IMR-90 (cell line): Measurements from ENCODE around the gene CCNK. TPM values are rescaled to one million over a fixed set of nuclear protein-coding genes. Genes with fewer than 3 reads are reported as not detected.

ENCODE experiments used
- ATAC-seq: fragments of 200-7000 bp; cut with Tn5 transposase; 2 replicates; pipeline ENCODE4 v1.9.1; 2020; ENCODE audit warnings: low read depth, mild to moderate bottlenecking, moderate library complexity
- BruUV-seq: library from RNA; stranded (reverse); fragments of 400-500 nt; replicated peaks from 2 replicates; lab custom pipeline; 2021; lab: Mats Ljungman, UMichigan
- CTCF ChIA-PET: fragments of 300-600 bp; formaldehyde crosslinking; extraction: SDS; loops from one replicate; lab custom pipeline; 2021; ENCODE audit warnings: antibody characterized with exemption; lab: Yijun Ruan, JAX
- POLR2A ChIA-PET: fragments of 300-600 bp; sonication (Branson Sonifier 250); formaldehyde crosslinking; loops from one replicate; lab custom pipeline; 2022; ENCODE audit warnings: antibody characterized with exemption; ENCODE audit not compliant: unreplicated experiment; lab: Charles Lee
- DNase-seq: peaks from one replicate; pipeline ENCODE4 v3.0.0; 2013
- H2AFZ ChIP-seq: replicated peaks from 2 replicates; pipeline ENCODE3; 2013; ENCODE audit warnings: low read length, mild to moderate bottlenecking; ENCODE audit not compliant: poor library complexity
- H2AK5ac ChIP-seq: 2 replicates; pipeline ENCODE4 v1.6.1; 2013; ENCODE audit warnings: low read depth, low read length, inconsistent platforms
- H2AK9ac ChIP-seq: replicated peaks from 2 replicates; pipeline ENCODE3; 2013; ENCODE audit warnings: mild to moderate bottlenecking, low read depth, low read length, moderate library complexity; ENCODE audit not compliant: poor library complexity
- H2BK120ac ChIP-seq: 2 replicates; pipeline ENCODE4 v1.6.1; 2013; ENCODE audit warnings: low read depth, low read length, inconsistent platforms
- H2BK15ac ChIP-seq: 3 replicates; pipeline ENCODE4 v1.6.1; 2013; ENCODE audit warnings: low read depth, low read length, inconsistent platforms
- H2BK20ac ChIP-seq: 2 replicates; pipeline ENCODE4 v1.6.1; 2013; ENCODE audit warnings: low read depth, mild to moderate bottlenecking, inconsistent platforms, low read length, moderate library complexity
- H2BK5ac ChIP-seq: 2 replicates; pipeline ENCODE4 v1.6.1; 2013; ENCODE audit warnings: mild to moderate bottlenecking, low read depth, low read length, inconsistent platforms; ENCODE audit not compliant: poor library complexity, severe bottlenecking
- H3K14ac ChIP-seq: replicated peaks from 2 replicates; pipeline ENCODE4 v1.6.1; 2013; ENCODE audit warnings: low read depth, low read length, inconsistent platforms
- H3K18ac ChIP-seq: 2 replicates; pipeline ENCODE4 v1.6.1; 2013; ENCODE audit warnings: low read depth, low read length, control low read depth
- H3K23ac ChIP-seq: 2 replicates; pipeline ENCODE4 v1.6.1; 2013; ENCODE audit warnings: low read depth, low read length, inconsistent platforms
- H3K27ac ChIP-seq: 2 replicates; pipeline ENCODE4 v1.5.1; 2013; ENCODE audit warnings: mild to moderate bottlenecking, control low read depth, low read length; ENCODE audit not compliant: insufficient read depth
- H3K27me3 ChIP-seq: 2 replicates; pipeline ENCODE4 v1.6.1; 2013; ENCODE audit warnings: low read length; ENCODE audit not compliant: control insufficient read depth, insufficient read depth
- H3K36me3 ChIP-seq: 2 replicates; pipeline ENCODE4 v1.6.1; 2013; ENCODE audit warnings: low read length, mixed read lengths; ENCODE audit not compliant: control insufficient read depth, insufficient read depth
- H3K4ac ChIP-seq: 2 replicates; pipeline ENCODE4 v1.6.1; 2013; ENCODE audit warnings: low read depth, low read length, inconsistent platforms
- H3K4me1 ChIP-seq: 2 replicates; pipeline ENCODE4 v1.6.1; 2013; ENCODE audit warnings: low read length, mixed read lengths; ENCODE audit not compliant: control insufficient read depth, insufficient read depth
- H3K4me2 ChIP-seq: 2 replicates; pipeline ENCODE4 v1.6.1; 2013; ENCODE audit warnings: low read depth, mild to moderate bottlenecking, control low read depth, low read length, moderate library complexity
- H3K4me3 ChIP-seq: 2 replicates; pipeline ENCODE4 v1.5.1; 2013; ENCODE audit warnings: low read depth, mild to moderate bottlenecking, control low read depth, low read length, moderate library complexity; ENCODE audit not compliant: insufficient read depth
- H3K56ac ChIP-seq: 2 replicates; pipeline ENCODE4 v1.6.1; 2013; ENCODE audit warnings: low read length, inconsistent platforms; ENCODE audit not compliant: insufficient read depth; ENCODE audit errors: extremely low read depth
- H3K79me1 ChIP-seq, 2 experiments: 2 replicates each; pipeline ENCODE4 v1.6.1; 2013; ENCODE audit warnings: low read length in 2 of 2, inconsistent platforms in 1 of 2, low read depth in 1 of 2
- H3K9ac ChIP-seq: 2 replicates; pipeline ENCODE4 v1.6.1; 2013; ENCODE audit warnings: low read depth, low read length, control low read depth
- H3K9me1 ChIP-seq: 2 replicates; pipeline ENCODE4 v1.6.1; 2013; ENCODE audit warnings: low read length, inconsistent platforms; ENCODE audit not compliant: insufficient read depth
- H3K9me3 ChIP-seq: 2 replicates; pipeline ENCODE4 v1.6.1; 2013; ENCODE audit warnings: low read length; ENCODE audit not compliant: control insufficient read depth, insufficient read depth
- H4K20me1 ChIP-seq: 2 replicates; pipeline ENCODE4 v1.6.1; 2013; ENCODE audit warnings: low read length, inconsistent platforms; ENCODE audit not compliant: insufficient read depth
- H4K5ac ChIP-seq: 2 replicates; pipeline ENCODE4 v1.6.1; 2013; ENCODE audit warnings: mild to moderate bottlenecking, low read depth, low read length, control low read depth
- H4K8ac ChIP-seq, 2 experiments: 2 replicates each; pipeline ENCODE4 v1.6.1; 2013; ENCODE audit warnings: low read depth in 2 of 2, low read length in 2 of 2, control low read depth in 1 of 2, inconsistent platforms in 1 of 2
- H4K91ac ChIP-seq: 2 replicates; pipeline ENCODE4 v1.6.1; 2013; ENCODE audit warnings: low read depth, low read length, inconsistent platforms; ENCODE audit not compliant: insufficient read depth
- CEBPB ChIP-seq: IDR thresholded peaks from 2 replicates; pipeline ENCODE4 v1.6.1; 2012; ENCODE audit warnings: low read depth, low read length, improper control_type of control experiment
- MAFK ChIP-seq: IDR thresholded peaks from 2 replicates; pipeline ENCODE4 v1.6.1; 2012; ENCODE audit warnings: low read depth, low read length, improper control_type of control experiment
- MAZ ChIP-seq: IDR thresholded peaks from 2 replicates; pipeline ENCODE4 v1.6.1; 2012; ENCODE audit warnings: low read depth, mild to moderate bottlenecking, low read length, improper control_type of control experiment, moderate library complexity, borderline replicate concordance
- SMC3 ChIP-seq: fragments of 150-350 bp; IDR thresholded peaks from 2 replicates; pipeline ENCODE4 v1.6.1; 2016; ENCODE audit warnings: low read depth, mild to moderate bottlenecking, antibody characterized with exemption, low read length, moderate library complexity
- WGBS, 2 experiments: methylation state at CpG; one replicate each; pipeline versions ENCODE4 v1.1.5 to v1.1.7; 2013; ENCODE audit warnings: missing lambda C conversion rate in 2 of 2; ENCODE audit not compliant: insufficient read length in 1 of 2; ENCODE audit errors: extremely low coverage in 2 of 2; 5-methylcytosine and 5-hydroxymethylcytosine counted together
- dilution Hi-C: fragments of 300-500 bp; cut with HindIII; formaldehyde crosslinking; loops from one replicate; pipeline ENCODE4 v1.14.3; 2018; ENCODE audit warnings: low sequenced_read_pairs; ENCODE audit not compliant: unreplicated experiment
- in situ Hi-C: fragments of 300-500 bp; cut with MboI; formaldehyde crosslinking; loops from 3 replicates; pipeline ENCODE4 v1.14.3; 2019; ENCODE audit warnings: low sequenced_read_pairs, inconsistent platforms, mixed read lengths
- intact Hi-C: fragments of 100-400 bp; cut with micrococcal nuclease; formaldehyde crosslinking; loops from 2 replicates; pipeline ENCODE4 v1.10.0; 2022
- polyA plus RNA-seq, 3 experiments: library from polyadenylated mRNA; depleted of rRNA; stranded (reverse); fragments of >200 nt; gene quantifications; 2 replicates each; pipeline ENCODE4 v1.2.3, GENCODE V29; 2012; ENCODE audit warnings: low replicate concordance in 1 of 3
- total RNA-seq: library from RNA; depleted of rRNA; stranded (reverse); fragments of >200 nt; gene quantifications from 2 replicates; pipeline ENCODE4 v1.2.3, GENCODE V29; 2012
- TF ChIP-seq, protein P1 (sequence below): fragments of 150-350 bp; IDR thresholded peaks from 2 replicates; pipeline ENCODE4 v1.6.1; 2016; ENCODE audit warnings: low read depth, mild to moderate bottlenecking, low read length, moderate library complexity, borderline replicate concordance

The CCNK gene
- total and polyA plus RNA-seq, 2 of the 4 experiments (the other 2 are of a cell fraction), result 18.8 to 38.3 TPM

- Histone ChIP-seq H4K5ac (no peak overlapping the region), H3K4me2 (no peak overlapping the region), H4K91ac (no peak overlapping the region), H3K79me1 (peaks cover 28 to 66% of the 10 kb centered on the region in 2 experiments), H3K18ac (no peak overlapping the region), H3K23ac (no peak overlapping the region), H2BK120ac (no peak overlapping the region), H2AFZ (no peak overlapping the region), H3K4me1 (no peaks in the 10 kb centered on the region; the same call in 1 of the 2 replicates), H3K4me3 (no peak overlapping the region), H3K56ac (no peak overlapping the region), H3K9me3 (no peaks in the 10 kb centered on the region), H2BK20ac (no peak overlapping the region), H3K36me3 (peaks cover 13% of the 10 kb centered on the region), H3K14ac (no peak overlapping the region), H2BK5ac (no peak overlapping the region), H4K20me1 (peaks cover 42% of the 10 kb centered on the region), H3K27me3 (no peaks in the 10 kb centered on the region), H2AK9ac (no peak overlapping the region), H3K9me1 (peaks cover 13% of the 10 kb centered on the region; the same call in 1 of the 2 replicates), H3K9ac (no peak overlapping the region), H2BK15ac (no peak overlapping the region), H4K8ac (no peak overlapping the region), H2AK5ac (no peak overlapping the region), H3K27ac (no peak overlapping the region), H3K4ac (no peak overlapping the region)
- no TSS peak for BruUV-seq
- ChIA-PET CTCF (no interaction called here), POLR2A (no interaction called here)
- dilution Hi-C loops, result no loop called here
- intact Hi-C loops, result no loop called here
- DNase-seq, result no peak
- ATAC-seq, result no peak
- no CpG with 5 or more reads among the region's 3 CpGs for WGBS, 2 experiments
- in situ Hi-C loops, result no loop called here
- TF ChIP-seq CEBPB, result no peak
- no peak for TF ChIP-seq MAZ
- TF ChIP-seq SMC3, result no peak
- TF ChIP-seq MAFK, result no peak
- TF ChIP-seq, protein P1, sequence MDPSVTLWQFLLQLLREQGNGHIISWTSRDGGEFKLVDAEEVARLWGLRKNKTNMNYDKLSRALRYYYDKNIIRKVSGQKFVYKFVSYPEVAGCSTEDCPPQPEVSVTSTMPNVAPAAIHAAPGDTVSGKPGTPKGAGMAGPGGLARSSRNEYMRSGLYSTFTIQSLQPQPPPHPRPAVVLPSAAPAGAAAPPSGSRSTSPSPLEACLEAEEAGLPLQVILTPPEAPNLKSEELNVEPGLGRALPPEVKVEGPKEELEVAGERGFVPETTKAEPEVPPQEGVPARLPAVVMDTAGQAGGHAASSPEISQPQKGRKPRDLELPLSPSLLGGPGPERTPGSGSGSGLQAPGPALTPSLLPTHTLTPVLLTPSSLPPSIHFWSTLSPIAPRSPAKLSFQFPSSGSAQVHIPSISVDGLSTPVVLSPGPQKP, result no peak
Observed at GRCh38 chr14:99466758-99467157, 14.5 kb upstream of the CCNK start.
